HG02981 (cell line): ENCODE results near the gene UFC1.
"Not testable (repeated sequence)": the region's sequence is repeated elsewhere in the genome, so short reads cannot be mapped to it uniquely, and the experiment has no call there.

Source experiments
- ATAC-seq: cut with Tn5 transposase; IDR thresholded peaks from one replicate; pipeline ENCODE4 v1.9.1; 2021; ENCODE audit warnings: mild to moderate bottlenecking, moderate library complexity; ENCODE audit not compliant: unreplicated experiment

Gene UFC1

DNA sequence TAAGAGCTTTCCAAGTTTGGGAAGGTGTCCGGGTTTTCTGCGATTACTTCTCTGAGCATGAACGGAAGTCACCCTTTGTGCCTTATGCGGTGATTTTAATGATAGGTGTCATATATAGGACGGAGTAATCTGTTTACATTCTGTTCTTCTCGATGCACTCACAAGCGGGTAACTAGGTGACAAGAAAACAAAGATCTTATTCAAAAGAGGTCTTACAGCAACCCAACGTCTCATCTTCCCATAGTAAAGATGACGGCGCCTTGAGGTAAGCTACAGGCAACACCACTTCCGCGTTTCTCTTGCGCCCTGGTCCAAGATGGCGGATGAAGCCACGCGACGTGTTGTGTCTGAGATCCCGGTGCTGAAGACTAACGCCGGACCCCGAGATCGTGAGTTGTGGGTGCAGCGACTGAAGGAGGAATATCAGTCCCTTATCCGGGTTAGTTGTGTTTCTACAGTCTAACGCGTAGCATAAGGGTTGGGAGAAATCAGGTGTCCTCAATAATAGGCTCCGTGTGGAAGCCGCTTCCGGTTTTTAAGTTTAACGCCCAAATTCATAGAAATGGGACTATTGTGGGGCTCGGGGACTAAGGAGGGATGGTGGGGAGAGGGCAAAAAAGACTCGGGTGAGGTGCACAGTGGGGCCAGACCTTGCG lies at the start of gene UFC1:
UFC1 (plus strand) TSS at position 297 of the 656 bp plus-strand sequence; CDS start at position 317, 20 bp downstream.
- ATAC-seq, result peak; percentile 84

DNA sequence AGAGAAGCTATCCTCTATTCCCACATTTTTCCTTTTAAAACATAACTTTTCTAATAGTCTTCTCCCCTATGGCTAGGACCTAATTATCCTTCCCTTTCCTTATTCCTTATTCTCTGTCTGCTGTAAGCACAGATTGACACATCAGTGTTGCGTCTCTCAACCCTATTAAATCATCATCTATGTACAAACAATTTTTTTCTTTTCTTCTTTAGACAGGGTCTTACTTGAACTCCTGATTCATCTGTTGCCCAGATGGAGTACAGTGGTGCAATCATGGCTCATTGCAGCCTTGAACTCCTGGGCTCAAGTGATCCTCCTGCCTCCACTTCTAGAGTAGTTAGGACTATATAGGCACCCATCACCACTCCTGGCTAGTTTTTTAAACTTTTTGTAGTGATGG lies 47.3 kb upstream of the UFC1 start:
- no peak for ATAC-seq

GRCh38 chr1:161111117-161111516 lies 42.7 kb upstream of the UFC1 start:
- ATAC-seq, result no peak

GRCh38 chr1:161111527-161111926 lies 42.3 kb upstream of the UFC1 start:
- no peak for ATAC-seq

DNA sequence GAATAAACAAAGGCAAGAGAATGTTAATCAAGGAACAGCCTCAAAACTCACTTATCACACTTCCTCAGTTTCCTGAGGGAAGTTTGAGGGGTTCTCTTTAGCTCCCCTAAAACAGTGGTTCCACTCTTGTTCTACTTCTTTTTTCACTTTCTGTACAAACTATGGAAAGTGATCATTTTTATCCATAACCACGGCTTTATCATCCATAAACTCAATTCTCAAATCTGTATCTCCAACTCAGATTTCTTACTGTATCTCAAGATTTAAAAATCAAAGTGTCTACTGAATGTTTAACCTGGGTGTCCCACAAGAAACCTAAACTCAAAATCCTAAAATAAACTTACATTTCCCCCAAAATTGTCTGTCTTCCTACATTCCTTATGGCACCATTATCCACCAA lies 39.9 kb upstream of the UFC1 start:
- ATAC-seq, result no peak

DNA sequence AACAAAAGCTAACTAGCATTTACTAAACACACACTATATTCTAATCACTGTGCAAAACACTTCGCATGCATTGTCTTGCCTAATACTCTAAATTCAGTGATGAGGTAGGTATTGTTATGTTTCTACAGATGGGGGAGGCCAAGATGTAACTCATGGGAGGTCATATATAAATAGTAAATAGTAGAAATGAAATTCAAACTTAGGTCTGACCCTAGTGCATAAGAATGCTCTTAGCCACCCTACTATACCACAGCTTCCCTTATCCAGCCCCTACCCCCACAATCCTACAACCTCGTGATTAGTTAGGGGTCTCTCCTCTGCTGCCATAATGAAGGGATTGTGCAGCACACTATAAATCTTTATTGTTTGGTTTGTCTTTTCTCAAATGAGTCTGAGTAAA lies 39.2 kb upstream of the UFC1 start:
- ATAC-seq, result no peak

GRCh38 chr1:161115132-161115711 lies 38.6 kb upstream of the UFC1 start:
- no peak for ATAC-seq

- not testable (repeated sequence) for ATAC-seq
Observed at GRCh38 chr1:161115961-161116360, 37.8 kb upstream of the UFC1 start.

- ATAC-seq, result peak; percentile 71
Observed at GRCh38 chr1:161117759-161118581, 35.8 kb upstream of the UFC1 start, which contains the start of the genes NIT1 and PFDN2. NIT1 (plus strand) TSS chr1:161118105; CDS start chr1:161118177, 72 bp downstream. PFDN2 (minus strand) TSS chr1:161118037; CDS start chr1:161118026, 11 bp downstream.

GRCh38 chr1:161119092-161119903 lies 34.5 kb upstream of the UFC1 start:
- peak; percentile 54 for ATAC-seq

GRCh38 chr1:161121042-161121650 lies 32.6 kb upstream of the UFC1 start:
- no peak for ATAC-seq

- ATAC-seq, result no peak
Observed at GRCh38 chr1:161121834-161122233, 31.9 kb upstream of the UFC1 start.

DNA sequence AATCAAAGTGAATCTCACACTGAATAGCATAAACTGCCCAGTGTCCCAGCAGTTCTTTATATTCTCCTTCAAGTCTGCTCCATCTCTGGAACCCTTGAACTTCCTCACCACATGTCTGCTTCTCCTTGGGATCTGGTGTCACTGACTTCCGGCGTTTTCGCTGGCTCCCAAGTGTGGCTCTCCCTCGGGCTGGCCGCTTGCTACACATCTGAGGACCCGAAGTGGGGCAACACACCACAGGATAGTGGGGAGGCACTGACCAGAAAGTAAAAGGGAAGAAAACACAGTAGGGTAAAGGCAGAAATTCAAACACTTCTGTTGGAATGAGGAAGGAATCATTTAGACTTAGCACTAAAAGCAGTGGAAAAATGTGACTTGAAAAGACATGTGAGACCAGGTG lies 30.8 kb upstream of the UFC1 start:
- no peak for ATAC-seq

DNA sequence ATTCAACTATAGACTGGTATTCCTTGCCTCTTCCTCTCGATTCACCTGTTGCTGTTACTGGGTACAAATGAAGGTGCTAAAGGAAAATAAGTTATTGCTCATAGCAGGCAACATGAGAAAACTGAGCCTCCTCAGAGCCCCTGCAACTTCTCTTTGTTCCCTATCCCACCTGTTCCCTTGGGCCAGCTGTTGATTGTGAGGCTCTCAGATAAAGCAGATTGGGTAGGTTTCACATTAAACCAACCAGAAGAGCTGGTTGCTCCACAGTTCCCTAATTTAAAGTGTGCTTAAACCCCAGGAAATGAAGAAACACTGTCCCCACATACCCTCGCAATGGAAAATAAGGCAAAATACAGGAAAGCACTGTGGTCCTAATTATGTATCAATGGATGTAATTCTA lies 26.1 kb upstream of the UFC1 start:
- ATAC-seq, result no peak

- ATAC-seq, result no peak
Observed at GRCh38 chr1:161128591-161129420, 25.0 kb upstream of the UFC1 start.

- ATAC-seq, result no peak
Observed at GRCh38 chr1:161130266-161130665, 23.5 kb upstream of the UFC1 start.

GRCh38 chr1:161131523-161132409 lies 22.0 kb upstream of the UFC1 start:
- ATAC-seq, result peak; percentile 5

DNA sequence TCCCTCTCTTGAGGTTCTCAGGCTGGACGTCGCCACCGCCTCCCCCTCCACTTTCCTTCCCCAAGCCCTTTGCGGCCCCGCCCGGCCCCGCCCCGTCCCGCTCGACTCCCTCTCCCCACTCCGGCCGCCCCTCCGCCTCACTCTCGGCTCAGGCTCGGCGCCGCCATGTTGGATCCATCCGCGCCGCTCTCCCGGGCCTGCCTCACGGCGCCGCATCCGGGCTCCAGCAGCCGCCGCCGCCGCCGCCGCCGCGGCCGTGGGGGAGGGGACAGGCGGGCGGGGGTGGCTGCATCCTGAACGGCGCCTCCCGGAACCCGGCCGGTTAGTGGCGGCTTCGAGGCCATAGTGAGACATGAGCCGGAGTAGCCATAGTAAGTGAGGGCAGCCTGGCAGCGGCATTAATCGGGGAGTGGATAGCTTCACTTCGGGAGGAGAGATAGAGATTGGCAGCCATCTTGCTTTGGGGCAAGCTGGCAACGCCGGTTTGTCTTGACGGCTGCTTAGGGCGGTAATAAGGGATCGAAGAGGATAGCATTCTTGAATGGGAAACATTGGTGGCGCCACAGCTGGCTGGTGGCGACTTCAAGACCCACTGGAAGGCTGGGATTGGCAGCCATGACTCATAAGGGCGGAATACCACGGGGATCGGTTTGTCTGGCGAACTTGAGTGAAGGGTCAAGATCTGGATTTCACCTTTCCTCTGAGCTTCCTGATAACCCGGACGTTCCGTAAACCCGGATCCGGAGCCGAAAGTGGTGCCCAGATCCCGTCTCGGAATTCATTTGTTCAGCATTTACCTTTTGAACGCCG lies 21.2 kb upstream of the UFC1 start, which contains the start of gene DEDD:
DEDD (minus strand) TSS at position 258 of the 810 bp plus-strand sequence. CDS start 8,205 bp downstream, outside the sequence.
- peak; percentile 95 for ATAC-seq
